GM21423 (cell line): Measurements from ENCODE around the gene CFTR.
"Not testable (repeated sequence)": the region's sequence is repeated elsewhere in the genome, so short reads cannot be mapped to it uniquely, and the experiment has no call there.

Experiments
- ATAC-seq: cut with Tn5 transposase; IDR thresholded peaks from one replicate; pipeline ENCODE4 v1.9.1; 2021; ENCODE audit warnings: mild to moderate bottlenecking, moderate library complexity; ENCODE audit not compliant: unreplicated experiment

The CFTR gene

GRCh38 chr7:117493460-117493859, 13.6 kb downstream of the CFTR start:
- ATAC-seq, result no peak

- ATAC-seq, result no peak
Measured at GRCh38 chr7:117495308-117495707, 15.5 kb downstream of the CFTR start.

GRCh38 chr7:117502331-117502730, 22.5 kb downstream of the CFTR start:
- ATAC-seq, result no peak

- ATAC-seq, result no peak
Measured at GRCh38 chr7:117505238-117505637, 25.4 kb downstream of the CFTR start.

- no peak for ATAC-seq
Measured at GRCh38 chr7:117508676-117509075, 28.9 kb downstream of the CFTR start.

GRCh38 chr7:117517194-117517593, 37.4 kb downstream of the CFTR start:
- ATAC-seq, result not testable (repeated sequence)

GRCh38 chr7:117530390-117530789, 50.6 kb downstream of the CFTR start:
- ATAC-seq, result no peak

- no peak for ATAC-seq
Measured at GRCh38 chr7:117531595-117532244, 51.9 kb downstream of the CFTR start.

- ATAC-seq, result no peak
Measured at GRCh38 chr7:117538053-117538452, 58.2 kb downstream of the CFTR start.

- no peak for ATAC-seq
Measured at GRCh38 chr7:117544061-117544460, 64.2 kb downstream of the CFTR start.

- ATAC-seq, result no peak
Measured at GRCh38 chr7:117548035-117548434, 68.2 kb downstream of the CFTR start.

GRCh38 chr7:117550625-117551024, 70.8 kb downstream of the CFTR start:
- ATAC-seq, result no peak

- no peak for ATAC-seq
Measured at GRCh38 chr7:117552660-117553059, 72.8 kb downstream of the CFTR start.

GRCh38 chr7:117555260-117555659, 75.4 kb downstream of the CFTR start:
- no peak for ATAC-seq

- ATAC-seq, result no peak
Measured at GRCh38 chr7:117559391-117559790, 79.6 kb downstream of the CFTR start.

- no peak for ATAC-seq
Measured at GRCh38 chr7:117560030-117560429, 80.2 kb downstream of the CFTR start.

- no peak for ATAC-seq
Measured at GRCh38 chr7:117562759-117563158, 82.9 kb downstream of the CFTR start.

- no peak for ATAC-seq
Measured at GRCh38 chr7:117564080-117564479, 84.3 kb downstream of the CFTR start.

- ATAC-seq, result no peak
Measured at GRCh38 chr7:117564627-117565026, 84.8 kb downstream of the CFTR start.

GRCh38 chr7:117565226-117565625, 85.4 kb downstream of the CFTR start:
- ATAC-seq, result no peak

GRCh38 chr7:117567781-117568180, 88.0 kb downstream of the CFTR start:
- ATAC-seq, result no peak

- ATAC-seq, result no peak
Measured at GRCh38 chr7:117572856-117573620, 93.2 kb downstream of the CFTR start.

- no peak for ATAC-seq
Measured at GRCh38 chr7:117581424-117581823, 101.6 kb downstream of the CFTR start.
